VCaP (cell line): ENCODE results near the gene TMEM59.

Experiments
- H3K27ac ChIP-seq: fragments of 450-650 bp; 2 replicates; pipeline ENCODE4 v1.5.1; 2017
- TF ChIP-seq, protein P1 (sequence below): fragments of 450-650 bp; conservative IDR thresholded peaks from 2 replicates; pipeline ENCODE4 v1.5.1; 2017; ENCODE audit warnings: mild to moderate bottlenecking, moderate library complexity

The TMEM59 gene

DNA sequence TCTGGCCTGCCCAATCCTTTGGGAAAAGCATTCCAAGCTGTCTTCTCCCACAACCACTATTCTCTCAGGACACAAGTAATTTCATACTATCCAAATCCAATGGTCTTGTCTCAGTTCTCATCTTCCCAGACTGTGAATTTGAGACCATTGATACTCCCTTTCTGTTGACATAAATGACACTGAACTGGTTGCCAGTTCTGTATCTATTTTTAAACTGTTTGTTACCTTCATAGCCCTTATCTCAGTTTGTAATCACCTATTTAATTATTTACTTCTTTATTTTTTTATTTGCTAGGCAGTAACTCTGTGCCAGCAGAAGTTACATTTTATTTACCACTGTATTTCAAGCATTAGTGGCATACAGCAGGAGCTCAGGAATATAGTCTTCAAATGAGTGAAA lies 24.4 kb upstream of the TMEM59 start:
- peak overlapping the region; percentile 81 for H3K27ac ChIP-seq
- TF ChIP-seq, protein P1, sequence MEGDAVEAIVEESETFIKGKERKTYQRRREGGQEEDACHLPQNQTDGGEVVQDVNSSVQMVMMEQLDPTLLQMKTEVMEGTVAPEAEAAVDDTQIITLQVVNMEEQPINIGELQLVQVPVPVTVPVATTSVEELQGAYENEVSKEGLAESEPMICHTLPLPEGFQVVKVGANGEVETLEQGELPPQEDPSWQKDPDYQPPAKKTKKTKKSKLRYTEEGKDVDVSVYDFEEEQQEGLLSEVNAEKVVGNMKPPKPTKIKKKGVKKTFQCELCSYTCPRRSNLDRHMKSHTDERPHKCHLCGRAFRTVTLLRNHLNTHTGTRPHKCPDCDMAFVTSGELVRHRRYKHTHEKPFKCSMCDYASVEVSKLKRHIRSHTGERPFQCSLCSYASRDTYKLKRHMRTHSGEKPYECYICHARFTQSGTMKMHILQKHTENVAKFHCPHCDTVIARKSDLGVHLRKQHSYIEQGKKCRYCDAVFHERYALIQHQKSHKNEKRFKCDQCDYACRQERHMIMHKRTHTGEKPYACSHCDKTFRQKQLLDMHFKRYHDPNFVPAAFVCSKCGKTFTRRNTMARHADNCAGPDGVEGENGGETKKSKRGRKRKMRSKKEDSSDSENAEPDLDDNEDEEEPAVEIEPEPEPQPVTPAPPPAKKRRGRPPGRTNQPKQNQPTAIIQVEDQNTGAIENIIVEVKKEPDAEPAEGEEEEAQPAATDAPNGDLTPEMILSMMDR = no peak

- peak overlapping the region; percentile 76 for H3K27ac ChIP-seq
- TF ChIP-seq, protein P1 = peak; percentile 82
Measured at GRCh38 chr1:54070171-54070837, 17.3 kb upstream of the TMEM59 start.

- H3K27ac ChIP-seq = peak overlapping the region; percentile 76; the same call in 1 of the 2 replicates
Measured at GRCh38 chr1:54069791-54070170, 16.8 kb upstream of the TMEM59 start.

GRCh38 chr1:54064299-54064698 lies 11.3 kb upstream of the TMEM59 start:
- no peak overlapping the region for H3K27ac ChIP-seq
- TF ChIP-seq, protein P1 = no peak

More at GRCh38 chr1:54069791-54070170, 16.8 kb upstream of the TMEM59 start:
- TF ChIP-seq, protein P1 = no peak

DNA sequence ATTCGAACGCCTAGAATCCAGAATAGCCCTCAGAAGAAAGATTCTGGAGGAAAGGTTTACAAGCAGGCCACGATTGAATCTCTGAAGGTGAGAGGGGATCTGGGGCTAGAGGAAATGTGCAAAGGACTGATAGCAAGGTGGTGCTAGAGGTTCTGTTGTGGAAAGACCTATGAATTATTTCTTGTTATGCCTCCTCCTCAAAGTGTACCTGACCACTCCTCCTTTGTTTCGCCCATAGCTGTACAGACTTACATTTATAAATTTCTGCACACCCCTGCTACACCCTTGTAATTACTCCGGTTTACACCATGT lies 1.4 kb upstream of the TMEM59 start:
- TF ChIP-seq, protein P1 = no peak
- peak overlapping the region; percentile 92 for H3K27ac ChIP-seq

DNA sequence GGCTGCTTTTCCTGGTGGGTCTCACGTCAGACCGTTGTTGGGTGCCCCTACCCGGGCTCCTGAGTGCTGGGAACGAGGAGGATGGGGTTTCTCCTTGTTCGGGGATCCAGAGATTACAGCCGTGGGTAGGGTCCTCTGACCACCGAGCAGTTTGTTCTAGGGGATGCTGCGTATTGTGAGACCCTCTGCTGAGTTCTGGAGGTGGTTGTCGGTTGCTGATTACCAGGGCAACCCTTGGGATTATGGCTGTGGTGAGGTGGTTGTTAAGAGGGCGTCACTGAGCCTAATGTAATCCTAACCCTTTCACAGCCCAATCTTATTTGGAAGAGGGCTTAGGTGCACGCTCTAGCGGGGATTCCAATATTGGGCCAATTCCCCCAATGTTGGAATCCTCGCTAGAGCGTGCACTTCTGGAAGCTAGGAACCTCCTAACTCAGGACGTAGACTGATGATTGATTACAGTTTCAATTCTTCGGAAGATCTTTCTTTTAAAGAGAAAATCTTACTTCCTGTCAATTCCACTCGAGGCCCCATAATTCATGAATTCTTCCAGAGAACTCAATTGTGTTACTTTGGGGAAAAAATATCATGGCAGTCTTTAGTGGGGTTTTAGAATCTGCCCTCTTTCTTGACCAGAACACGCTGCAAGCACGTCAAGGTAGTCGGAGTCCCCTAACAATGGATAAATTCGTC lies 887 bp upstream of the TMEM59 start:
- H3K27ac ChIP-seq = peak overlapping the region; percentile 92
- TF ChIP-seq, protein P1 = no peak

DNA sequence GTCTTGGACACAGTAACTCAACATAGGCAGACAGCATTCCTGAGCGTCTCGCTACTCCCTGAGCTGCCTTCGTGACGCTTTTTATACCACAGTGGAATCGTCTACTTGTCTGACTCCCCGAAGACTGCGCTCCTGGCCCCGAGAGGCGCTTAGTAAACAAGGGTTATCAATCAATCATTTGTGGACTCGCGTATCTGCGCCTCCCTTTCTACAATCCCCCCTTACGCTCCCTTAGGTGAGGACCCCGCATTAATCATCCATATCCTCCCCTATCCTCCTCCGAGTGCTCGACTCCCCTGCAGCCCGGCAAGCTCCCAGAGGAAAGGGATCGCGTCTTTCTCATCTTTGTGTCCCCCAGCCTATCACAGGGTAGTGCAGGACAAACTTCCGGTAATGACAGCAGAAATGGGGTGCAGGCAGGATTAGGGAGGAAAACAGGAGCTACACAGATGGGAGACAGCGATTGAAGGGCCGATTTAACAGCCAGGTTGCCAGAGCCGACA lies 522 bp downstream of the TMEM59 start:
- TF ChIP-seq, protein P1 = no peak
- H3K27ac ChIP-seq = peak overlapping the region; percentile 92
